Measurements from ENCODE around the gene MRPL20. TPM values are rescaled to one million over a fixed set of nuclear protein-coding genes. Genes with fewer than 3 reads are reported as not detected.
"Not testable (repeated sequence)": the region's sequence is repeated elsewhere in the genome, so short reads cannot be mapped to it uniquely, and the experiment has no call there.

The MRPL20 gene
- total RNA-seq (2021), result 90.5 and 90.8 TPM in 2 replicates
- Bru-seq, nascent RNA, result percentile 82 among the genes with signal in this experiment
- percentile 82 among the genes with signal in this experiment for BruChase-seq, experiment 1, labeled RNA remaining after a 2-hour chase
- BruChase-seq, experiment 2, labeled RNA remaining after a 6-hour chase, result percentile 92 among the genes with signal in this experiment
- long read RNA-seq, transcript MRPL20-201 (4 exons, 721 nt), result major isoform, 112 of 126 reads
- long read RNA-seq, partial matches to known transcripts, result 5 of 126 reads
- long read RNA-seq, other reads (novel, unspliced or antisense), result 9 of 126 reads

DNA sequence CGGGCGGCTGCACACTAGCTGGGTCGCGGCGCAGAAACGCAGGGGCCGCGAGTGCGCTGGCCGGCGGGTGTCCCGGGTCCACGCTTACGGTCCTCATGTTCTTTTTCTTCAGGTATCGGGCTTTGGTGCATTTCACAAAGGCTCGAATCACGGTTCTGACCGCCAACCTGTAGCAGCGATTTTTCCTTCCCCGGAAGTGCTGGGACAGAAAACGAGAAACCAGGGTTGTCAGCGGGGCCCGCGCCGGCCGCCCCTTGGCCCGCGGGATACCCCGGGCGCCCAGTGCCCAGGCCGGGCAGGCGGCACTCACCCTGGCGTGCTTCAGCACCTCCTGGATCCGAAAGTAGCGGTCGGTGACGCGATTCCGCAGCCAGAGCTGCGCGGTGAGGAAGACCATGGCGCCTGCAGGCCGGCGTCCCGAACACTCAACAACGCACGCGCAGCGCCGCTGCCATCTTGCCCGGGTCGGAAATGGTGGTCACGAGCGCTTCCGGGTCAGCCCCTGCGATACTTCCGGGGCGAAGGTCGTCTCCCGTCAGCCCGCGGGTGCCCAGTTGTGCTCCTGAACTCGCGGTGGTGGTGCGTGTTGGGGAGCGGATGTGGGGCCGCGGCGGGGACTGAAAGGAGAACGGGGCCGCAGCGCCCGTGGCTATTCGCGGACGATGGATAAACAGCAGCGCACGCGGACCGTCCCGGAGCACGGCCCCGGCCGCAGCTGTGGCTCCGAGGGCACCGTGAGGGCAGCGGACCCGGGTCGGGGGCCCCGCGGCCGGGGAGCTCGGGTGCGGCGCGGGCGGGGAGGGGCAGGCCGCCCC is at the start of gene MRPL20:
MRPL20 (minus strand) TSS at position 473 of the 815 bp plus-strand sequence; CDS start at position 397, 76 bp downstream.
- Histone ChIP-seq H3K4me3 (peak within 1 kb of the TSS; percentile 80), H2AFZ (peak within 1 kb of the TSS; percentile 85), H3K9me2 (ENCODE audit: insufficient read depth) (no peaks in the 10 kb centered on the region), H3K4me2 (peak within 1 kb of the TSS; percentile 88), H3K79me2 (ENCODE audit: low read depth) (peaks cover 52% of the 10 kb centered on the region), H3K27ac (peak within 1 kb of the TSS; percentile 44), H4K20me1 (ENCODE audit: insufficient read depth) (peaks cover 8% of the 10 kb centered on the region), H3K9me3 (ENCODE audit: insufficient read depth, low read depth) (no peaks in the 10 kb centered on the region), H3K36me3 (ENCODE audit: low read depth) (peaks cover 16% of the 10 kb centered on the region; the same call in 1 of the 2 replicates), H3K27me3 (ENCODE audit: insufficient read depth, low read depth) (no peaks in the 10 kb centered on the region), H3K4me1 (replicated peaks; ENCODE audit: insufficient read depth) (peaks cover 19% of the 10 kb centered on the region), H3F3A (ENCODE audit: insufficient read depth, low read depth) (peaks cover 45% of the 10 kb centered on the region)
- intact Hi-C loops (cut with micrococcal nuclease; ENCODE audit: unreplicated experiment), result loop anchor here (2.0 kb wide), 2 partner anchors 26 to 34 kb away; no protein-coding TSS in a partner anchor
- no peak for TF ChIP-seq EZH2 (IDR thresholded peaks at IDR 0.05; ENCODE audit: low read depth)
- TF ChIP-seq, protein P1, sequence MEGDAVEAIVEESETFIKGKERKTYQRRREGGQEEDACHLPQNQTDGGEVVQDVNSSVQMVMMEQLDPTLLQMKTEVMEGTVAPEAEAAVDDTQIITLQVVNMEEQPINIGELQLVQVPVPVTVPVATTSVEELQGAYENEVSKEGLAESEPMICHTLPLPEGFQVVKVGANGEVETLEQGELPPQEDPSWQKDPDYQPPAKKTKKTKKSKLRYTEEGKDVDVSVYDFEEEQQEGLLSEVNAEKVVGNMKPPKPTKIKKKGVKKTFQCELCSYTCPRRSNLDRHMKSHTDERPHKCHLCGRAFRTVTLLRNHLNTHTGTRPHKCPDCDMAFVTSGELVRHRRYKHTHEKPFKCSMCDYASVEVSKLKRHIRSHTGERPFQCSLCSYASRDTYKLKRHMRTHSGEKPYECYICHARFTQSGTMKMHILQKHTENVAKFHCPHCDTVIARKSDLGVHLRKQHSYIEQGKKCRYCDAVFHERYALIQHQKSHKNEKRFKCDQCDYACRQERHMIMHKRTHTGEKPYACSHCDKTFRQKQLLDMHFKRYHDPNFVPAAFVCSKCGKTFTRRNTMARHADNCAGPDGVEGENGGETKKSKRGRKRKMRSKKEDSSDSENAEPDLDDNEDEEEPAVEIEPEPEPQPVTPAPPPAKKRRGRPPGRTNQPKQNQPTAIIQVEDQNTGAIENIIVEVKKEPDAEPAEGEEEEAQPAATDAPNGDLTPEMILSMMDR (conservative IDR thresholded peaks at IDR 0.05), result no peak
- peak; percentile 78 to 85 for DNase-seq
- no TSS peak for BruUV-seq (replicated peaks)
- POLR2A ChIA-PET (ENCODE audit: unreplicated experiment), result no interaction called here
- CTCF ChIA-PET, result no interaction called here

DNA sequence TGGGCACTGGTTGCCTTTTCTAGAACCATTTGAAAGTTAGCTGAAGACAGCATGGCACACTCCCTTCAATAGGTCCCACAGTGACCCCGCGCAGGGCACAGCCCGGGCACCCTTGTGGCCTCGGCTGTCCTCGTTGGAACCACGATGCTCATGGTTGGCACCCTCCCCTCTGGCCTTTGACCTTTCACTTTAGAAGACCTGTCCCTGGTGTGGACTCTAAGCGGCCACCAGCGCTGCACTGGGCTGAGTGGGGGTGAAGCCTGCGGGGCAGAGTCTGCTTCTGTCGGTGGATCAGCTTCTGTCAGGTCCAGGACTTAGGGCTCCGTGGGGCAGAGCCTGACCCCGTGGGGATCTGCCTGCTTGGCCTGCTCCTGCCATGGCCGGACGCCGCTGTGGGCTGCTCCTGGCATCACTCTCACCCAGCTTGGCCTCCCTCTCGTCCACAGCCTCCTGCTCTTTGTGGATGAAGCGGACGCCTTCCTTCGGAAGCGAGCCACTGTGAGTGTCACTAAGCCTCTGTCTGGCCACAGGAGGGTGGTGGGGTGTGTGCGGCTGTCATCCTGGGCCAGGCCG is 49.7 kb upstream of the MRPL20 start:
- H3K27me3 ChIP-seq (ENCODE audit: insufficient read depth, low read depth); H3K9me3 ChIP-seq (ENCODE audit: insufficient read depth, low read depth); H4K20me1 ChIP-seq (ENCODE audit: insufficient read depth); POLR2A ChIA-PET (ENCODE audit: unreplicated experiment); H3K4me2 ChIP-seq; H3K79me2 ChIP-seq (ENCODE audit: low read depth); H3K27ac ChIP-seq; H2AFZ ChIP-seq; H3F3A ChIP-seq (ENCODE audit: insufficient read depth, low read depth); H3K36me3 ChIP-seq (ENCODE audit: low read depth); CTCF ChIA-PET; H3K4me1 ChIP-seq (replicated peaks; ENCODE audit: insufficient read depth); BruUV-seq (replicated peaks); H3K9me2 ChIP-seq (ENCODE audit: insufficient read depth); DNase-seq; intact Hi-C loops (cut with micrococcal nuclease; ENCODE audit: unreplicated experiment); H3K4me3 ChIP-seq: not testable (repeated sequence)

DNA sequence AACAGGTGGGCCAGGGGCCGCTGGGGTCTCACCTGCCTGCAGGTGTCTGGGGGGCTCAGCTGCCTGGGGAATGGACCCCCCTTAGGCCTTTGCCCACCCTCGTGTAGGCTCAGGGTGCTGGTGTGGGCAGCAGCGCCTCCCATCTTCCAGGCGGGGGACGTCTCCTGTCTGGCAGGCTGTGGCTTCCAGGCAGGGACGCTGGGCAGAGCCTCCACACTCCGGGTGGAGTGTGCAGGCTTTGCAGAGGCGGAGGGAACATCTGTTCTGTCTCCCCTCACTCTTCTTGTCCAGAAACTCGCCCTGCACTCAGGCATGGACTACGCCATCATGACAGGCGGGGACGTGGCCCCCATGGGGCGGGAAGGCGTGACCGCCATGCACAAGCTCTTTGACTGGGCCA is 48.8 kb upstream of the MRPL20 start:
- POLR2A ChIA-PET (ENCODE audit: unreplicated experiment); H3K4me1 ChIP-seq (replicated peaks; ENCODE audit: insufficient read depth); H3K4me2 ChIP-seq; H3K36me3 ChIP-seq (ENCODE audit: low read depth); BruUV-seq (replicated peaks); H3K4me3 ChIP-seq; H3K27ac ChIP-seq; intact Hi-C loops (cut with micrococcal nuclease; ENCODE audit: unreplicated experiment); H3K9me2 ChIP-seq (ENCODE audit: insufficient read depth); H3K9me3 ChIP-seq (ENCODE audit: insufficient read depth, low read depth); H3F3A ChIP-seq (ENCODE audit: insufficient read depth, low read depth); H3K79me2 ChIP-seq (ENCODE audit: low read depth); H4K20me1 ChIP-seq (ENCODE audit: insufficient read depth); DNase-seq; H3K27me3 ChIP-seq (ENCODE audit: insufficient read depth, low read depth); CTCF ChIA-PET; H2AFZ ChIP-seq: not testable (repeated sequence)

DNA sequence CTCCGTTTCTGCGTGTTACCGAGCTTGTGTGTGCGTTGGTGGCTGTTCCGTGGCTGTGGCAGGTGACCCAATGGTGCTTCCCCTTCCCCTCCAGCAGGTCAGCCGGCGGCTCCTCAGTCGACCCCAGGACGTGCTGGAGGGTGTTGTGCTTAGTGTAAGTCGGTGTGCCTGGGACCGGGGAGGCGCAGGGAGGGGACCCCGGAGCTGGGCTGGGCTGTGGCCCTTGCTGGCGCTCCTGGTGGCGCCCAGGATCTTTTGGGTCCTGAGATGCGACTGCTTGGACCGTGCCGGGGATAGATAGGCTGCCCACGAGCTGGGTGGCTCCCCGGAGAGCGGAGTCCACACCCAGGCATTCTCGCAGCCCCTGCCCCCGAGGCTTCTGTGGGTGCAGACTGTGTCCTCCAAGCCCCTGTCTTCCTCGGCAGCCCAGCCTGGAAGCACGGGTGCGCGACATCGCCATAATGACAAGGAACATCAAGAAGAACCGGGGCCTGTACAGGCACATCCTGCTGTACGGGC is 48.3 kb upstream of the MRPL20 start:
- Histone ChIP-seq H4K20me1 (ENCODE audit: insufficient read depth) (no peaks in the 10 kb centered on the region), H3K27ac (no peak overlapping the region), H3K4me2 (no peak overlapping the region), H3K9me2 (ENCODE audit: insufficient read depth) (no peaks in the 10 kb centered on the region), H3K27me3 (ENCODE audit: insufficient read depth, low read depth) (no peaks in the 10 kb centered on the region), H2AFZ (no peak overlapping the region), H3F3A (ENCODE audit: insufficient read depth, low read depth) (no peaks in the 10 kb centered on the region), H3K9me3 (ENCODE audit: insufficient read depth, low read depth) (no peaks in the 10 kb centered on the region), H3K4me3 (no peak overlapping the region), H3K36me3 (ENCODE audit: low read depth) (no peaks in the 10 kb centered on the region), H3K79me2 (ENCODE audit: low read depth) (no peaks in the 10 kb centered on the region), H3K4me1 (replicated peaks; ENCODE audit: insufficient read depth) (no peaks in the 10 kb centered on the region)
- TF ChIP-seq, protein P1 (conservative IDR thresholded peaks at IDR 0.05), result no peak
- TF ChIP-seq EZH2 (IDR thresholded peaks at IDR 0.05; ENCODE audit: low read depth), result no peak
- no TSS peak for BruUV-seq (replicated peaks)
- intact Hi-C loops (cut with micrococcal nuclease; ENCODE audit: unreplicated experiment), result no loop called here
- CTCF ChIA-PET, result no interaction called here
- POLR2A ChIA-PET (ENCODE audit: unreplicated experiment), result no interaction called here
- DNase-seq, result no peak

DNA sequence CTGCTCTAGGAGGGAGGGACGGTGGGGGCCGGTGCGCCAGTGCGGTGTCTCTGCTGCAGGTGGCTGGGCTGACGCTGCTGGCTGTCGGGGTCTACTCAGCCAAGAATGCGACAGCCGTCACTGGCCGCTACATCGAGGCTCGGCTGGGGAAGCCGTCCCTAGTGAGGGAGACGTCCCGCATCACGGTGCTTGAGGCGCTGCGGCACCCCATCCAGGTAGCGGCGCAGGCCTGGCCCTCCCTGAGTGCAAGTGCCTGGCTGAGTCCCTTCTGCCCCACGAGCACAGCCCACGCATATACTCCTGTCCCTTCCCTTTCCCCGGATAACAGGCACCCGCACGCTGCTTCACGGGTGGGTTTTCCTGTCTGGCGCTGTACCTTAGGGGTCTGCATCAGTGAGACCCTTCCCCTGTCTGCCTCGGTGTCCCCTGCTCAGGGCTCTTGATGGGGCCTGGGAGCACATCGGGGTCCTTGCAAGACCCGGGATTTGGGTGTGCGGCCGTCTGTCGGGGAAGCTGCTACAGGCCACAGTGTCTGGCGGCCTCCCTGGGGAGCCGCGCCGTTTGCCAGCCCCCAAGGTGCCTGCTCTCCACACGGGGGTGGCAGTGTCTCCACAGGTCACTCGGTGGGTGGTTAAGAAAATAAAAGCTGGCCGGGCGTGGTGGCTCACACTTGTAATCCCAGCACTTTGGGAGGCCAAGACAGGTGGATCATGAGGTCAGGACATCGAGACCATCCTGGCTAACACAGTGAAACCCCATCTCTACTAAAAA is 47.4 kb upstream of the MRPL20 start:
- DNase-seq; intact Hi-C loops (cut with micrococcal nuclease; ENCODE audit: unreplicated experiment); H3K4me2 ChIP-seq; POLR2A ChIA-PET (ENCODE audit: unreplicated experiment); BruUV-seq (replicated peaks); H2AFZ ChIP-seq; H3K36me3 ChIP-seq (ENCODE audit: low read depth); H3K9me2 ChIP-seq (ENCODE audit: insufficient read depth); H4K20me1 ChIP-seq (ENCODE audit: insufficient read depth); H3K27ac ChIP-seq; CTCF ChIA-PET; H3K9me3 ChIP-seq (ENCODE audit: insufficient read depth, low read depth); H3K4me3 ChIP-seq; H3K4me1 ChIP-seq (replicated peaks; ENCODE audit: insufficient read depth); H3F3A ChIP-seq (ENCODE audit: insufficient read depth, low read depth); H3K27me3 ChIP-seq (ENCODE audit: insufficient read depth, low read depth); H3K79me2 ChIP-seq (ENCODE audit: low read depth): not testable (repeated sequence)

Measured in PC-9 (cell line).